Peyer's patch (tissue), 4 donors: Measurements from ENCODE around the gene THPO.

Source experiments
- POLR2A ChIP-seq, 2 donors: fragments of 450-650 bp; IDR thresholded peaks; one replicate each; pipeline ENCODE4 v1.5.1; 2017; ENCODE audit warnings: antibody characterized with exemption in 2 of 2, mild to moderate bottlenecking in 2 of 2, moderate library complexity in 2 of 2
- TF ChIP-seq, protein P1 (sequence below), 6 experiments: fragments of 450-650 bp in 4 of 6; fragments of 200-600 bp in 2 of 6; sonication (generic) in 1 of 6; IDR thresholded peaks; one replicate each; pipeline ENCODE4 v1.5.1; 2017 to 2019; ENCODE audit warnings: antibody characterized with exemption in 6 of 6, mild to moderate bottlenecking in 3 of 6, moderate library complexity in 1 of 6

- TF ChIP-seq, protein P1, sequence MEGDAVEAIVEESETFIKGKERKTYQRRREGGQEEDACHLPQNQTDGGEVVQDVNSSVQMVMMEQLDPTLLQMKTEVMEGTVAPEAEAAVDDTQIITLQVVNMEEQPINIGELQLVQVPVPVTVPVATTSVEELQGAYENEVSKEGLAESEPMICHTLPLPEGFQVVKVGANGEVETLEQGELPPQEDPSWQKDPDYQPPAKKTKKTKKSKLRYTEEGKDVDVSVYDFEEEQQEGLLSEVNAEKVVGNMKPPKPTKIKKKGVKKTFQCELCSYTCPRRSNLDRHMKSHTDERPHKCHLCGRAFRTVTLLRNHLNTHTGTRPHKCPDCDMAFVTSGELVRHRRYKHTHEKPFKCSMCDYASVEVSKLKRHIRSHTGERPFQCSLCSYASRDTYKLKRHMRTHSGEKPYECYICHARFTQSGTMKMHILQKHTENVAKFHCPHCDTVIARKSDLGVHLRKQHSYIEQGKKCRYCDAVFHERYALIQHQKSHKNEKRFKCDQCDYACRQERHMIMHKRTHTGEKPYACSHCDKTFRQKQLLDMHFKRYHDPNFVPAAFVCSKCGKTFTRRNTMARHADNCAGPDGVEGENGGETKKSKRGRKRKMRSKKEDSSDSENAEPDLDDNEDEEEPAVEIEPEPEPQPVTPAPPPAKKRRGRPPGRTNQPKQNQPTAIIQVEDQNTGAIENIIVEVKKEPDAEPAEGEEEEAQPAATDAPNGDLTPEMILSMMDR (IDR thresholded peaks at IDR 0.05) = no peak
- TF ChIP-seq POLR2A (IDR thresholded peaks at IDR 0.05) = no peak
Measured at GRCh38 chr3:184347321-184348056, 30.5 kb downstream of the THPO start.
